Measurements from ENCODE around the gene ZDHHC7.

The ZDHHC7 gene

DNA sequence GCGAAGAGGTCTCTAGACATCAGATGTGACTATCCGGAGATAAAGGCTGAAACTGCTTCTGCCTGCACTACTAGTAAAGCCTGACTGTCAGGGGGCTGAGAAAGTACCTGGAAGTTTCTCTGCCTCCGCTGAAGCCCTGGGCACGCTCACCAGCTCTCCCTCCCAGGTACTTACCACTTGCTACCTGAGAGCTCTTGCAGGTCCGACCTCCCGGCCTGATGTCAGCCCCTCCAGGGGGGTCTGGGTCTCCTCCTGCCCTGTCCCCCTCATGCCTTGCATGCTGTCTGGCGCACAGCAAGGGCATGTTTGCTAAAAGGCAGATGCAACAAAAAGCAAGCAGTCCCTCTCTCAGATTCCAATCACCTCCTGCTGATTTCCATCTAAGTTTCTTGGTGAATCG is 17.4 kb downstream of the ZDHHC7 start:
- no peak for DNase-seq (ENCODE audit: low read depth in 2 of 2)

DNA sequence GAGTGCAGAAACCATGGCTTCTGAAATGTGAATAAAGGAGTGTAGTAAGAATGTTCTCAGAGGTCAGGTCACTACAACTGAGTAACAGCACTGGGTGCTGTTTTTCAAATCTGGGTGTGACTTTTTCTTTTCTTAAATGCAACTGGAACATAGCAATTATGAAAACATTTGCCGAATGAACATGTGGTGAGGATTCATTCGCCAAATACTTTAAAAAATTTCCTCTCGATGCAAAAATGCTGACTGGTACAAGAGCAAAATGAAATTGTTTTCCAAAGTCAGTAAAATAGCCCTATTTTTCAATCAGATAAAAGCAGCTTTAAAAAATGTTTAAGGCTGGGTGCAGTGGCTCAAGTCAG is 18.6 kb downstream of the ZDHHC7 start:
- DNase-seq (ENCODE audit: low read depth in 2 of 2) = no peak

DNA sequence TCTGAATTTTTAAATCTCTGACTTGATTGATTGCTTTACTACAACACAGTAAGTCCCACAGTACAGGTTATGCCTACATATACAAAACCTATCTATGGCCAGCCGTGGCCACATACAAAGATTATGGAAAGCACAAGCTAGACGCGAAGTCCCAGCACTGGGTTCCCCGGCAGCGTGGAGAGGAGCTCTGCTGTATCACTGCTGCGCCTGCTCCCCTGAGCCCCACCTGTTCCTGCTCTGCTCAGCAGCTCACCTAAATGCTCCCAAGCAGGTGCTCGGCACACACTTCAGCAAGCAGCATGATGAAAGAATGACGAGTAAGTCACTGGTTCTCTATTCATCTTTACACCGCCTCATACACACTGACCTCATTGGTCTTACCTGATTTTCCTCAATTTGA is 20.6 kb downstream of the ZDHHC7 start:
- no peak for DNase-seq (ENCODE audit: low read depth in 2 of 2)

DNA sequence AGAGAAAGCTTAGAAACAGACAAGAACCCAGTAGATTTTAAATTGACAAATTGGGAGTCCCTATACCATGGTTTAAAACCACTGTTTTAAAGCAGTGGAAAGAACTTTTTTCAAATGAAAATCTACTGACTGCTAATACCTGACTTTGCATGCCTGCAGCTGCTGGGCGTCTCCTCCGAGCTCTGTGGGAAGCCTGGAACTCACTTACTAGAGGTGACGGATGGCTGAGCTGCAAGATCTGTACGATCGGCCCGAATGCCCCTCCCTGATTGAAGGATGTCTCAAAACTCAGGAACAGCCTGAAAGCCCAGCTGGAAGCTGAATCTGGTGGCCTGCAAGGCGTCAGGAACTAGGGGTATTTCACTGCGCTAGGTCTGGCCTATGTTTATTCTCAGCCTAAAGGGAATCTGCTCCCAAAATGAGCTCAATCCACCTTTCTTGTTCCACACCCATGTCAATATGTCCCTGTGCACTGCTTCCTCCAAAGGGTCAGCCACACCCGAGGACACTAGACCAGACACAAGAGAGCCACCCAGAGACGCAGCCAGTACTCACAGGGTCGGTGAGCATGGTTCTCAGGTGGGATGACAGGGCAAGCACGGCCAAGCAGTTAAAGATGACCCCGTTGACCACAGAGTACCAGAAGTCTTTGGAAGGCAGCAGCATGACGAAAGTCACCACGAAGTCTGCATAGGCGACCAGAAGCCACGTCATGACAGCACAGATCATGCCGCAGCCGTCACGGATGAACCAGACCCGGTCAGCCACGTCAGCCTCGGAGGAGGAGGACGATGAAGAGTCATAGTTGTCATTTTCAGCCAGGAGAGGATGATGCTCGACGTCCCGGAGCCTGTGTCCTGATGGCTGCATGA is 21.4 kb downstream of the ZDHHC7 start:
- no peak for DNase-seq (ENCODE audit: low read depth in 2 of 2)

DNA sequence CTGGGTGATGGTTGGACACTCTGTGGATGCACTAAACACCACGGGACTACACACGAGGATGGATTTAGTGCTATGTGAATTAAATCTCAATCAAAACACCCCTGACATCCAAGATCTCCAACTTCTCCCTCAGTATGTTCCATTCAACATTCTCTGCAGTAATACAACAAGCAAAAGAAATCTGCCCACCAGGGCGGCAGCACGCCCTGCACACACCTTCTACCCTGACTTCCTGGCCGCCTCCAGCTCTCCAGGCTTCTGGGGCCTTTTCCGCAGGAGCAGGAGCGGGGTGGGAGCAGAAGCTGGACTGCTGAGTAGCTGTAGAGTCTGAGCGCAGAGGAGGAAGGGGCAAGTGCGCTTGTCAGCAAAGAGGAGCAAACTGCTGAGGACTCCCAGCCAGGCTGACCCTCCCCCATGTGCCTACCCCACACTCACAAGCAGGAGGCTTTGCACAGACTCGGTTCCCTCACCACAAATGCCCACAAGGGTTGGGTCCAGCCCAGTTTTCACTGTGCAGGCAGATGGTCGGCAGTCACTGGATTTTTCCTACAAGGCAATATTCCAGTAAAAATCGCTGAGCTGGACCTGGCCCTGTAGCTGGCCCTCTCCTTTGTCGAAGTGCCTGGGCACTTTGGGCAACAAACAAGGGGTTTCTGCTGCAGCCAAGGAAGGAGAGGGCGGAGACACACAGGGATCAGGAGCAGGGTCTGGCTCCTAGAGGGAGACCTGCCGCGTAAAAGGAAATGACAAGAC is 22.8 kb downstream of the ZDHHC7 start:
- no peak for DNase-seq (ENCODE audit: low read depth in 2 of 2)

DNA sequence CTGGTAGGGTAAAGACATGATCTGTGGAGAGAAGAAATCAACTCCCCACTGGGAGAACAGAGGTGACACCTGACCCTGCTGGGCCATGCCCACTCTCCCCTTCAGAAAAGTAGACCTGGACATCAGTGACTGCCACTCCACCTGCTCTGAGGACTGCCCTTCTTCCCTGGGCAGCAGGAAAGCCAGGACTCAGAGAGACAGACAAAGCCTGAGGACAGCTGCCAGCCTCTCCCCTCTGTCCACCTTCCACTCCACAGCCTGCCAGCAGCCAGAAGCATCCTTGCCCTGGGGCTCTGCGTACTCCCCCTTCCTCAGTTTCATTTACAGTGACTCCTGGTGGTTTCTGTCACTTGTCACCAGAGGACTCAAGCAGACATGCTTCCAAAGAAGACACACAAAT is 24.5 kb downstream of the ZDHHC7 start:
- no peak for DNase-seq (ENCODE audit: low read depth in 2 of 2)

DNA sequence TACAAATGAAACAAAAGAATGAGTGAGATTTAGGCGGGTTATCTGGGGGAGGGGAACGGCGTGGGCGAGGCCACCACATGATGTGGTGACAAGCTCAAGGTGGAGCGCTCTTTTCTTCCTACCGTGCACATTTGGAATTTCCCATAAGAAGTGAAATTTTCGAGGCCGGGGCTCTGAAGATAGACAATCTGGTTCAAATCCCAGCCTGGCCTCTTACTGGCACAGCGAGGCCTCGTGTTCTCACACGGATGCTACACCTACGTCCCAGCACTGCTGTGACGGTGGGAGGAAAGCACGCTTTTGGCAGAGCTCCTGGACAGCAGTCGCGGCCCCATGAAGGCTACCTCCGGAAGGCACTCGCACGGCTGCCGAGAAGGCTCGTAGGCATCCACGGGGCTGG is 25.2 kb downstream of the ZDHHC7 start:
- DNase-seq (ENCODE audit: low read depth in 2 of 2) = peak in 1 of 2 donors; percentile 15

DNA sequence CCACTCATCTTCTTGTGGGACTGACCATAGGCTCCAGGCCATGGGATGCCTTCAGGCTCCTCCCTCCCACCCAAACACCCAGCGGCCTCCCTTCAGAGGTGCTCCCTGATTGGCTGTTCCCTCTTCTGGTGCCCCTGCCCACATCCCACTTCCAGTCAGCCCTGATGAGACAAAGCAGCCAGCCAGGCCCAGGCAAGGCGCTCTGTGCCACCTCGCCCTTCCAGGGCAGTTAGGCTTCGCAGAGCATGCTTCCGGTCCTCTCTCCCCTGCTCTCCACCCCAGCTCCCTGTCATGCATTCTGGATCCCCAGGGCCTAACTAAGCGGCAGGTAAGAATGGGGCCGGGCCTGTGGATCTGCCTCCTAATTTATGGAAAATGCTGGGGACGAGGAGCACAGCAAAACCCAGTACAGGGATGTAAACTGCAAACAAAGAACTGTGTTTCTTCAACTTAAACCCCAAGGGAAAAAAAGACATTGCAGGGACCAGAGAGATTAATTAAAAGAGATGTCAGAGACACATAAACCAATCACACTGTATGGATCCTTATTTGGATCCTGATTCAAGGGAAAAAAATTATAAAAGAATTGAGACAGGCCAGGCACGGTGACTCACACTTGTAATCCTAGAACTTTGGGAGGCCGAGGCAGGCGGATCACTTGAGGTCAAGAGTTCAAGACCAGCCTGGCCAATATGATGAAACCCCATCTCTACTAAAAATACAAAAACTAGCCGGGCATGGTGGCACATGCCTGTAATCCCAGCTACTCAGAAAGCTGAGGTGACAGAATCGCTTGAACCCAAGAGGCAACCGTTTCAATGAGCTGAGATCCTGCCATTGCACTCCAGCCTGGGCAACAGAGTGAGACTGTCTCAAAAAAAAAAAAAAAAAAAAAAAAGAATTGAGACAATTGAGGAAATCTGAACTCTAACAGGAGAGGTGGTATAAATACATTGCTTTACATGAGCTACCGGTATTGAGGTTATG is 26.0 kb downstream of the ZDHHC7 start:
- DNase-seq (ENCODE audit: low read depth in 2 of 2) = no peak

DNA sequence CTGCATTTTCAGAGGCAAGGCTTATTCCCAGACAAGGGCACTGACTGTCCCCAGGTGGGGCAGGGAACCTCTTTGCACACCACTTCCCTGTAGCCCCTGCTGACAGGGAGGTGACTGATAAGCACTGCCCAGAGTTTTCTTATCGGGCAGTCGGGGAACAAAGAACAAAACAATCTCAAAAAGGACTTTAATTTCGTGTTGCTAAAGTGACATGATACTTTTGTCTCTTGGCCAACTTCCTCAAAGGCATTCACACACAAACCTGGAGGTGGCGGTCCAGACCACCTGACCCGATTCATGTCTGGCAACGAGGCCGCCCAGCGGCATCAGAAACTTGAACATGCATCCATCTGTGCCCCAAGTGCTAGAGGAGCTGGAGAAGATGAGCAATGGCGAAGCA is 28.9 kb downstream of the ZDHHC7 start:
- no peak for DNase-seq (ENCODE audit: low read depth in 2 of 2)

DNA sequence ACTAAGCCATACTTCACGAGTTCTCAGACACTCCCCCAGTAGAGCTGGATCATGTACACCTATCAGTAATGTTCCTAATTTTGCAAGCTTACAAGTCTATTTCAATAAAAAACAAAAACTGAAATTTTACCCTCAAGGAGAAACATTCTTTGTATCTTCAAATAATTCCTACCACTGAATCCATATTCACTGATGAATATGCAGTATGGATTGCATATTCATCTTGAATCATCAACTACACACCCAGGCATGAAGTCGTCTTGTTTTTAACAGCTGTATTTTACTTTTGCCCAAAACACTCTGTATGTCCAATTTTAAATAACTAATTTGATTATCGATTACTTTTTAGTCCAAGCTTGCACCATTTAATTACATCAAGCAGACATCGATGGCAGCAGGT is 31.8 kb downstream of the ZDHHC7 start:
- DNase-seq (ENCODE audit: low read depth in 2 of 2) = no peak

DNA sequence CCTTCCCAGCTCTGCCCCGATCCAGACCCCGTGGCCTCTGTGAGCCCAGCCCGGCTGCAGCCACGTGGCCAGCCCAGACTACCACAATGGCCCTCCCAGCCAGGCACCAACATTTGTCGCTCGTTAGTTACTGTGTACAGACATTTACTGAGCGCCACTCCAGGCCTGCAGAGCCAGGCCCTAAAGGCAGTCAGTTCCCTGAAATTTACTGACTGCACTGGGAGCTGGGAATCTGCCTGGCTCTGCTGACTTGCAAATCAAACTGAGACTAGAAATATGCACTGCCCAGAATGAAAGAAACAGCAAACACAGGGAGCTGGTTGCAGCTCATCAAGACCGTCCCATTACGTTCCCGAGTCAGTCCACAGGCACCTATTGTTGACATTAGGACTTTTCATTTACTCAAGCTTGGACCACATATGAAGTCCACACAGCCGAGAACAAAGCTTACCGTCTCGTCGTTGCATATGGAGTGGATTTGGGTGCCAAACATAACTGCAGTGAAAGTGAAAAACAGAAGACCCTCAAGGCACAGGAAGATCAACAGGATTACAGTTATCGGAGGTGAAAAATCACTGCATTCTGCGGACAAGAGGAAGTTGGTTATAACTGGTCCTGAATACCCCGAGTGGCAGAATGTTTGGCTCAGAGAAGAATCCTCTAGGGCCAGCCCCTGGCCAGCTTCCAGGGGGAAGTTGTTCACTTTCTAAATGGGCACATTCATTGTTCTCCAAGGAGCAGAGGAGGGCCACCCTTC is 34.5 kb downstream of the ZDHHC7 start:
- DNase-seq (ENCODE audit: low read depth in 2 of 2) = no peak

DNA sequence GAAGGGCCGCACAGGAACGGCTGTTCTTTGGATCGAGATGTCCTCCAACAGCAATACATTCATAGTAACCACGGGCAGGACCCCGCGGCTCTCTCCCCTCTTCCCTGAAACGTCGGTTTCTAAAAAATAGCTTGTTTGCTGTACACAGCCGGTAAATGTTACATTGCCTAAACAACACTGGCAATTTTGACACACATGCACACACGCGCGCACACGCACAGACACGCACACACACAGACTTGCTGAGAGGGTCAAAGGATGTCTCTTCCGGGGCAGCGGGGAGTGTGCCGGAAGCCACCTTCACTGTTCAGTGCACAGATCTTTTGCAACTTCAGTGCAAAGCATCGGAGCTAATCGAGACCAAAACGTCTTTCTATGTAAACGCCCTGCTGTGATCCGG is 35.8 kb downstream of the ZDHHC7 start:
- DNase-seq (ENCODE audit: low read depth in 2 of 2) = no peak

DNA sequence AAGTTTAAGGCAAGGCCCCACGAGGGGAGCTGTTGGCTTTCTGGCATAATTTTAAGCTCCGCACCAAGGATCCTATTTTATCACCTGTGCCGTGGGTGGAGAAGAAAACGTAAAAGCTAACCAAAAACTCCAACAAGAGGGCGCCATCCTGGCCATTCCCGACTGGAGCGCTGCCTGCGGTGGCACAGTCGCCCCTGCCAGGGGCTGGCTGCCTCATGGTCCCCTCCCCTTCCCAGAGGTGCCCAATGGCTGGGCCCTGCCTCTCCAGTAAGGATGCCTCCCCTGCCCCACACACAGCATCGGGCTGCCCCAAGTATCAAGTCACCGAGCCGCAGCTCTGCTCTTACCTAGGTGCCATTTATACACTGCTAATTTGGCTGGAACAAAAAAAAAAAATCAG is 36.3 kb downstream of the ZDHHC7 start:
- DNase-seq (ENCODE audit: low read depth in 2 of 2) = no peak

DNA sequence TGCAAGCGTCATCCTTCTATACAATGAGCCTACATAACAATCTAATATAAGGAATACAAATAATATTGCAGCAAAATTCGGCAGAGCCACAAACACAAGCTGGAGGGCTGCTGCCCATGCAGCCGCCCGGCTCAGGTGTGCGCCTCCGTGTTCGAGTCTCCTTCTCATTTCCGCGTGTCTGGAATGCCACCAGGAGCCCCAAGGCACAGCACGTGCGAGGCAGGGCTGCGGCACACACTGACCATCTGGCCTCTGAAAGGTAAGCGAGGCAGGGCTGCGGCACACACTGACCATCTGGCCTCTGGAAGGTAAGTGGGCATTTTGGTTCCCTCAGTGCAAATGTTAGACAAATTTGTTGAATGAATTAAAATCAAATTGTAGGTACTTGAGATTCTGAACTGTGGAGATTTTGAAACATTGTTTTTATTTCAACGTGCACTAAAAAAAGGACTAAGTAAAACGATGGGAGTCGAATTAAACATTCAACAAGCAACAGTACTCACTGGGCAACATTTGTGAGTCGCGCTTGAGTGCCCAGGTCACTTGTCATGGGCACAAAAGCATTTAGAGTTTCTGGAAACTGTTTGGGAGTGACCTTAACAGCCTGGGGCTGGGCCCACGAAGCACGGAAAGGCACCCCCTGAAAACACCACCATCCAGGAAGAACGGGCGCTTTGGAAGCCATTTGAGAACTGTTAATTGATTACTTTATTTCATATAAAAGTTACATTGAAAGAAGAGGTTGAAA is 37.4 kb downstream of the ZDHHC7 start:
- no peak for DNase-seq (ENCODE audit: low read depth in 2 of 2)

DNA sequence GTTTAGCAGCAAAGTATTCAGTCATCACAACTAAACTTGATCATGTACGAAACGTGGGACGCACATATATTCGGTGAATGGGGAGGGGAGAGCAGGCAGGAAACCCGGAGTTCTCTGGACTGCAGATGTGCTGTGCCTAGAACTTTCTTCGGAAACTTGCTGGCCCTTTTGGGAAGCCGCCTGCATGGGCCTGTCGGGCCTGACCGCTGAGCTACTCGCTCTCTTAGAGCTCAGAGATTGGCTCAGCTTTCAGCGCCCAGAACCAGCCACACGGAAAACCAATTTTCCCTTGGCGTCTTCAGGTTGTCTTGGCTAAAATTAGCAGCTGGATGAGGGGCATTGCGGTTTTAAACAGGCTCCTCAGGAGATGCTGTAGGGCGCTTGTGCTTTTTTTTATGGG is 38.1 kb downstream of the ZDHHC7 start:
- no peak for DNase-seq (ENCODE audit: low read depth in 2 of 2)

DNA sequence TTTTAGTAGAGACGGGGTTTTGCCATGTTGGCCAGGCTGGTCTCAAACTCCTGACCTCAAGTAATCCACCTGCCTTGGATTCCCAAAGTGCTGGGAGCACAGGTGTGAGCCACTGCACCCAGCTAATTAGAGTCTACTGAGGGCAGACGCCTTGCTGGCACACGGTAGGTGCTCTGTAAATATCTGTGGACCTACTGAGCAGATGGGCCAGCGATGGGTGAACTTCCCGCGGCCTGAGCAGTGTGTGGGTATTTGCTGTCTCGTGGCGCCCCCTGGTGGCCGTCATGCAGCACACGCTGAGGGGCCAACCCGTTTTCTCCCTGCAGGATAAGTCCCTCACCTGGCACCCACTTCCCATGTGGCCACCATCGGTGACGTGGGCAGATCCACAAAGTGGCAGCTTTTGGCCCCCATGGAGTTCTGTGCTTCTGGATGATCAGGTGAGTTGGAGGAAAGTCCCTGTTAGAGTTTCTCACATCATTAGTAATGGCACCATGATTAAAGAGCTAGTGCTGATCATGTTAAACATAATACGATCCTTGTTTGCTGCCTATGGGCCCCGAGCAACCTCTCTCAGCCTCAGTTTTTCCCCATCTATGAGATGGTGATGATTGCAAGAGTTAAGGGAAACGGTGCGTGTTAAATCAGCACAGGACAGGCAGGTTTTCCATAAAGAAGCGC is 40.7 kb downstream of the ZDHHC7 start:
- peak; percentile 67 to 78 for DNase-seq (ENCODE audit: low read depth in 2 of 2)

DNA sequence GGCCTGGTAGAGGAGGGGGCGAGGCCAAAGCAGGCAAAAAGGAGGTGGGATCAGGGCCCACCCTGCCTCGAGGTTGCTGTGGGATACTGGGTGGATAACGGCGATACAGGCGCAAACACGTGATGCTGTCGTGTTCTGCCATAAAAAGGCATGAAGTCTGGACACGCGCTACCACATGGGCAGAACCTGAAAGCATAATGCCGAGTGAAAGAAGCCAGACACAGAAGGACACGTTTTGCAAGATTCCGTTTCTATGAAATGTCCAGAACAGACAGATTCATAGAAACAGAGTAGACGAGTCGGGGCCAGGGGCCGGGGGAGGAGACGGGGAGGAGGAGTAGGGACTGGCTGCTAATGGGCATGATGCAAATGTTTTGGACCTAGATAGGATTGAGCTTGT is 43.5 kb downstream of the ZDHHC7 start:
- no peak for DNase-seq (ENCODE audit: low read depth in 2 of 2)

DNA sequence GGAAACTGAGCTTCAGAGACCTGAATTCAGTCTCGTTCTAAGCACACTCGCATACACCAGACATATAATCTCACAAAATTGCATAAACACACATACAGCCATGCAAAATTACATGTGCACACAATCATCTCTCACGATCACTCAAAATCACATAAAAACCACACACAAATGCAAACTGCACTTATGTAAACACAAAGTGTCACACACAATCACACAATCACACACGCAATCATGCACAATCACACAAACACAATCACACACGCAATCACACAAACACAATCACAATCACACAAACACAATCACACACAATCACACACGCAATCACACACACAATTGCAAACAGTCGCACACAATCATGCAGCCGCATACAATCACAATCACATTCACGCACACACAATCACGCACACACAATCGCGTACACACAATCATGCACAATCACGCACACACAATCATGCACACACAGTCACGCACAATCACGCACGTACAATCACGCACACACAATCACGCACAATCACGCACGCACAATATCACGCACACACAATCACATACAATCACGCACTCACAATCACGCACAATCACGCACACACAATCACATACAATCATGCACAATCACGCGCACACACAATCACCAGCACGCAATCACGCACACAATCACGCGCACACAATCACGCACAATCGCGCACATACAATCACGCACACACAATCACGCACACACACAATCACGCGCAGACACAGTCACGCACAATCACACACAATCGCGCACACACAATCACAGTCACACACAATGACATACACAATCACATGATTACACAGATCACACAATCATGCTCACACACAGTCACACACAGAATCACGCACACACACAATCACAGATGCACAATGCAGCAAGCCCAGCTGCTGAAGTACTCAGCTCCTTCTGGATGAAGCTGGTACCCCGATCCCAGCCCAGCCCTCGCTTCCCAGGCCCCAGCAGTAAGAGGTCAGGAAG is 45.6 kb downstream of the ZDHHC7 start:
- DNase-seq (ENCODE audit: low read depth in 2 of 2) = no peak

Data from activated CD4-positive, alpha-beta T cell treated with anti-CD3 and anti-CD28 coated beads for 24 hours (primary cell).